MM.1S (cell line): Measurements from ENCODE around the gene MACROD1.

Experiments used
- CTCF ChIP-seq: fragments of 300-600 bp; sonication (generic); IDR thresholded peaks from 2 replicates; pipeline ENCODE4 v1.5.1; 2016; ENCODE audit warnings: antibody characterized with exemption, low read length, mixed read lengths
- EZH2phosphoT487 ChIP-seq: fragments of 300-600 bp; sonication (generic); IDR thresholded peaks from 2 replicates; pipeline ENCODE4 v1.6.1; 2018; ENCODE audit warnings: antibody characterized with exemption, low read length

GRCh38 chr11:64152841-64153691 lies 12.8 kb downstream of the MACROD1 start:
- peak; percentile 99 for TF ChIP-seq CTCF
- TF ChIP-seq EZH2phosphoT487, result no peak
